ENCODE data around the gene SND1.
A peak's percentile ranks its signal among the peaks of the same experiment; 100 is the strongest.
"Not testable (repeated sequence)": the region's sequence is repeated elsewhere in the genome, so short reads cannot be mapped to it uniquely, and the experiment has no call there.

Gene SND1

GRCh38 chr7:127896659-127897058, 244.7 kb downstream of the SND1 start:
- no peak for DNase-seq

- DNase-seq, result peak; percentile 48
Measured at GRCh38 chr7:127897704-127898454, 245.9 kb downstream of the SND1 start.

- no peak for DNase-seq
Measured at GRCh38 chr7:127899411-127899810, 247.4 kb downstream of the SND1 start.

- DNase-seq, result no peak
Measured at GRCh38 chr7:127900141-127900540, 248.1 kb downstream of the SND1 start.

GRCh38 chr7:127900732-127901685, 249.0 kb downstream of the SND1 start:
- DNase-seq, result no peak

GRCh38 chr7:127901895-127902703, 250.1 kb downstream of the SND1 start:
- DNase-seq, result no peak

- not testable (repeated sequence) for DNase-seq
Measured at GRCh38 chr7:127902753-127903152, 250.8 kb downstream of the SND1 start.

- no peak for DNase-seq
Measured at GRCh38 chr7:127903892-127904669, 252.1 kb downstream of the SND1 start.

- DNase-seq, result no peak
Measured at GRCh38 chr7:127904670-127904985, 252.6 kb downstream of the SND1 start.

- DNase-seq, result no peak
Measured at GRCh38 chr7:127905021-127905420, 253.0 kb downstream of the SND1 start.

- no peak for DNase-seq
Measured at GRCh38 chr7:127905491-127906330, 253.7 kb downstream of the SND1 start.

GRCh38 chr7:127907110-127908040, 255.4 kb downstream of the SND1 start:
- no peak for DNase-seq

- no peak for DNase-seq
Measured at GRCh38 chr7:127908430-127909258, 256.6 kb downstream of the SND1 start.

- DNase-seq, result no peak
Measured at GRCh38 chr7:127909424-127910152, 257.6 kb downstream of the SND1 start.

GRCh38 chr7:127910670-127911069, 258.7 kb downstream of the SND1 start:
- DNase-seq, result no peak

- DNase-seq, result no peak
Measured at GRCh38 chr7:127911968-127912511, 260.0 kb downstream of the SND1 start.

- no peak for DNase-seq
Measured at GRCh38 chr7:127912901-127913300, 260.9 kb downstream of the SND1 start.

GRCh38 chr7:127913686-127914085, 261.7 kb downstream of the SND1 start:
- no peak for DNase-seq
